HG02798 (cell line): ENCODE results near the gene FAP.

ENCODE experiments used
- ATAC-seq: cut with Tn5 transposase; IDR thresholded peaks from one replicate; pipeline ENCODE4 v1.9.1; 2021; ENCODE audit warnings: mild to moderate bottlenecking; ENCODE audit not compliant: unreplicated experiment, poor library complexity

The FAP gene

DNA sequence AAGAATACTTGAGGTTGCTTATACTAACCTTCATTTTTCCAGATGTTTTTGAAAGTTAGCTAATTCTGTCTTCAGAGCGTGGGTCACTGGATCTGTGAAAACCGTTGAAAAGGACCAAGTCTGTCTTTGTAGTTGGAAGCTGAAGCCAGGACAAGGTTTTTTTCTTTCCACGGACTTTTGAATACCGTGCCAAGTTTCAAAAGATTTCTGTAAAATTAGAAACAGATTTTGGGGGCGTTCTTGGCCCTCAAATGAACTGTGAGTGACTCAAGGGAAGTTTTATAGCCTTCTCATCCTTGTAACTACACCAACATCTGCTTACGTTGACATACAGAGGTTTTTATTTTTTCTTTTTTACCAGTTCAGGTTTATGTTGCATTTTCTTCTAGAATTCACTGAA is at the start of gene FAP:
TSS of gene FAP (minus strand) at position 152 of the 400 bp plus-strand sequence. CDS start at position 34, 118 bp downstream.
- no peak for ATAC-seq

GRCh38 chr2:162291748-162292147 is 48.5 kb upstream of the FAP start:
- no peak for ATAC-seq

- ATAC-seq: no peak
Observed at GRCh38 chr2:162282765-162283425, 39.6 kb upstream of the FAP start.

DNA sequence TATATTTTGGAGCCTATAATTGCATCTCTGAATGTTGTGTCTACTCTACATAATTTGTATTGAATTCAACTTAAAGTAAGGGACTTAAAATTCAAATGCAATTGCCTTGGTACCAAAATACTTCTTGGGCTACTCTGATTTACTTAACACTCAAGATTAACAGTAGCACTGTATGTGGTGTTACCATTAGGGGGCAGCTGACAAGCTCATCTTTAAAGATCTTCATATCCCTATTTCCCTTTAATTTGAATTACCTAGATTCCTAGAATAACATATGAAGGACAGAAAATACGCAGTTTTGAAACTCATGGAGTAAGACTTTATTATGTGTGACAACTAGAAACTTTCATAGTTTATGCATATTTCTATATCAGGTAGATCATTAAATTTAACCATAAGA is 37.4 kb upstream of the FAP start:
- ATAC-seq: no peak

DNA sequence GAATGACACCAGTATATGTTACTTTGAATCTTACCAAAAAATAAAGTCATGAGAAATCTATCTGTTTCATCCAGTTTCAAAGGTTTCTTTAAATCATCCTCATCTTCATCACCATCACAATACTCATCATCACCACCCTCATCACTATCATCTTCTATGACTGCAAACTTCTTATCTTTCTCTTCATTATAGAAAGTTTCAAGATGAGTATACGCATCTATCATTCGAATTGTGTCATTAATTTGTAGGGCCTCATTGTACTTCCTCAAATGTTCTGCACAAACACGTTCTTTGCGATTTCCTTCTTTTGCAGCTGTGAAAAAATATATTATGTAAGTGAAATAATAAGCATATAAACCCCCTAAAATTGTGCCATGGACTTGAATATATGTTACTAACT is 34.1 kb upstream of the FAP start:
- ATAC-seq: no peak

GRCh38 chr2:162267996-162268395 is 24.8 kb upstream of the FAP start:
- no peak for ATAC-seq

DNA sequence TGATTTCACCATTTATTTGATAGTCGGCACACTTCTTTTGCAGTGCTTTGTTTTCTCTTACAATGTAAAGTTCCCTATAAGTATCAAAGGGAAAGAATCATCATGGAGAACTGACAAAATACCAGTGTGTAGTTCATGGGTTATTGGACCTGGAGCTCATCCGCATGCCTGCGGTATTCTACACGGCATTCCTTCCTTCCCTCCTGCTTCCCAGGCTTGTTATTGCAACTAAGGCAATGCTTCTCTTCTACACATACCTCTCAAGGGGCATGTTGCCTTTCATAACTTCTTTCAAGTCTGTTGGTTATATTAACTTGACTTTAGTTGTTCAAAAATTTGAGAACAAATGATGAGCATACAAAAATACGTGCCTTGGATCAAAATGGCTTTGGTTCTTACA is 24.3 kb upstream of the FAP start:
- ATAC-seq: no peak

DNA sequence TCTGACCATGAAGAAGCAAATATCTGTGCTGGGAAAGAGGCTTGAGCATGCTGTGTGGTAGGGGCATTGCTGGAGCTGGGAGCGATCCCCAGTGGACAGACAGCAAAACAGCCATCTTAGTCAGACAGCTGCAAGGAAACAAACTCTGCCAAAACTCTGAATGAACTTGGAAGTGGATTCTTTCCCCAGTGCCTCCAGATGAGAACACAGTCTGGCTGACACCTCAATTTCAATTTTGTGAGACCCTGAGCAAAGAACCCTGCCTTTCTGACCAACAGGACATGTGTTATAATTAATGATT is 23.2 kb upstream of the FAP start:
- no peak for ATAC-seq

DNA sequence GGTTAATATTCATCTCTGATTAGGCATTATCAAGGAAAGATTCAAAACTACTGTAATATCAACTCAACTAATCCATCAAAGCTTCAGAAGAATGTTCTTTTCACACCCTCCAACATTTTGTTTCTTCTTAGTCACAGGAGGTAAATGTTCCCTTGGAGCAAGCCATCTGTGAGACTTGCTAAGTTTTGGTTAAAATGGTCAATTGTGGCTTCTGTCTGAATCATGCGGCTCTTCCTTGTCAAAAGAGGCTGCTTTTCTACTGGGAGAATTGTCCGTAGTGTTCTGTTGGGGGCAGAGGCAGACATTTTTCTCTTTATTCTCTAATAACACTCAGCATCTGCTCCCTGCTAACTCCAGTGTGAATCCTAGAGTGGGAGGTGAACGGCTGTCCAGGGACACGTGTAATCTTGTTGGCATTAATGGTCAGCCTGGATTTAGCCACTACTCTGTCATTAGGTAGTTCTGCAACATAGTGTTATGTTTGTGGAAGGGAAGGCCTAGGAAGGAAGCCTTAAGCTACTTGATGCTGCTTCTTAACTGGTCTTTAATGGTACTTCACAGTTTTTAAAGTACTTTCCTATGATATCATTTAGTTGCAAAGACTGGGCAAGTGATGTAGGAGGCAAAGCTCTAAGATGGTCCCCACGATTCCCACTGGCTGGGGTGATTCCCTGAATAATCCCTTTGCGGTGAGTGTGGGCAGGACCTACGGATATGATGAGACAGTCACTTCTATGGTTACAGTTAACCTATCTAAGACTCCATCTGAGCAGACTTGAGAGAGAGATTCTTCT is 22.6 kb upstream of the FAP start:
- no peak for ATAC-seq

- ATAC-seq: no peak
Observed at GRCh38 chr2:162261032-162261945, 18.0 kb upstream of the FAP start.

- ATAC-seq: no peak
Observed at GRCh38 chr2:162258686-162259085, 15.4 kb upstream of the FAP start.

- no peak for ATAC-seq
Observed at GRCh38 chr2:162258169-162258568, 14.9 kb upstream of the FAP start.

DNA sequence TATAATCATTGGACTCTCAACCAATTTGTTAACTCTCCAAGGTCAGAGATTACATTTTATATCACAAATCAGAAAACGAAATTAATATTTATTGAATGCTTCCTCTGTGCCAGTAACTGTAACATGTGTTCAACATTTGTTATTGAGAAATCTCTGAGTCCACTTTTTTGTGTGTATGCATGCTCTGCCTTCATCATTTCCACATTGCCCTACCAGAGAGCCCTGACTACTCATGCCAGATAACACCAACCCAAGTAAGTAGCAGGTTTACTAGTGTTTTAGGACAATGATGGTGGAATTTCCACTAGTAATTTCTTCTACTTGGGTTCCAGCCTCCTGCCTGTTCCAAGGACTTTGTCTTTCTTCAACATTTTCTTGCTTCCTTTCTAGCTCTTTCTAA is 14.2 kb upstream of the FAP start:
- no peak for ATAC-seq

DNA sequence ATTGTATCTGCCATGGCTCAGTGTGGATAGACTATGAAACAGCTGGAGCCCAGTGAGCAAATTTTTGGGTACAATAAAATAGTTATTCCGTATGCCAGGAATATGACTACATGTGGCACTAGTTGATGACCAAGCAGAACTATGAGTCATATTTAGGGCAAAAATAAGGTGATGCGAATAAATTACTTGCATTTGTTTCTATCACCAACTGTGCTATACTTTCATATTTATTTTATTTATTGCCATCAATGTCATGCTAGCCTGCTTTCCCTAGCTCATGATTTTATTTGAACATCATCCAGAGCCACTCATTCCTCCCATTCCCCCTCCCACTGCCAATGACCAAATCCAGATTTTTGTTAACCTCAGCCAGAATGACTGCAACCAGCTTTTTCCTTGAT is 13.3 kb upstream of the FAP start:
- no peak for ATAC-seq

- no peak for ATAC-seq
Observed at GRCh38 chr2:162254236-162254871, 11.1 kb upstream of the FAP start.

GRCh38 chr2:162253435-162253834 is 10.2 kb upstream of the FAP start:
- no peak for ATAC-seq

- no peak for ATAC-seq
Observed at GRCh38 chr2:162252153-162252552, 8.9 kb upstream of the FAP start.

GRCh38 chr2:162245781-162246180 is 2.5 kb upstream of the FAP start:
- no peak for ATAC-seq

- ATAC-seq: no peak
Observed at GRCh38 chr2:162245061-162245460, 1.8 kb upstream of the FAP start.

GRCh38 chr2:162244541-162245031 is 1.3 kb upstream of the FAP start:
- ATAC-seq: no peak
